Panc1 (cell line): ENCODE data around the gene PYHIN1. TPM values are rescaled to one million over a fixed set of nuclear protein-coding genes. Genes with fewer than 3 reads are reported as not detected.

ENCODE experiments used
- ATAC-seq: fragments of 200-7000 bp; cut with Tn5 transposase; 2 replicates; pipeline ENCODE4 v1.9.1; 2020; ENCODE audit warnings: mild to moderate bottlenecking, moderate library complexity
- BruUV-seq: library from RNA; stranded (reverse); fragments of 400-500 nt; replicated peaks from 2 replicates; lab custom pipeline; 2021; lab: Mats Ljungman, UMichigan
- CTCF ChIA-PET: fragments of 300-600 bp; sonication (Branson Sonifier 250); formaldehyde crosslinking; loops from one replicate; lab custom pipeline; 2022; ENCODE audit warnings: antibody characterized with exemption; lab: Charles Lee
- POLR2A ChIA-PET: fragments of 300-600 bp; sonication (Branson Sonifier 250); formaldehyde crosslinking; loops from one replicate; lab custom pipeline; 2022; ENCODE audit warnings: antibody characterized with exemption; lab: Charles Lee
- DNase-seq: peaks from one replicate; pipeline ENCODE4 v3.0.0-alpha.2; 2010; ENCODE audit warnings: low read depth, low spot score
- H3K27ac ChIP-seq: 2 replicates; pipeline ENCODE4 v1.5.1; 2011; ENCODE audit warnings: mild to moderate bottlenecking, low read length, inconsistent platforms
- H3K27me3 ChIP-seq: fragments of 200-500 bp; sonication (Bioruptor generic); 2 replicates; pipeline ENCODE4 v1.6.0; 2014; ENCODE audit warnings: low read length, inconsistent platforms; ENCODE audit not compliant: control insufficient read depth, insufficient read depth
- H3K36me3 ChIP-seq: fragments of 200-500 bp; sonication (Bioruptor generic); 2 replicates; pipeline ENCODE4 v1.5.1; 2014; ENCODE audit warnings: inconsistent platforms, mild to moderate bottlenecking, low read length, moderate library complexity; ENCODE audit not compliant: control insufficient read depth, insufficient read depth
- H3K4me1 ChIP-seq: 2 replicates; pipeline ENCODE4 v1.5.1; 2011; ENCODE audit warnings: inconsistent platforms, mild to moderate bottlenecking, low read length, moderate library complexity; ENCODE audit not compliant: control insufficient read depth, insufficient read depth
- H3K4me3 ChIP-seq, 2 experiments: 2 replicates each; pipeline ENCODE4 v1.5.1; 2011 to 2012; ENCODE audit warnings: low read depth in 2 of 2, low read length in 2 of 2, mild to moderate bottlenecking in 2 of 2, inconsistent platforms in 1 of 2, moderate library complexity in 1 of 2
- H3K9me3 ChIP-seq: fragments of 200-500 bp; sonication (Bioruptor generic); 2 replicates; pipeline ENCODE4 v1.5.1; 2014; ENCODE audit warnings: low read depth, mild to moderate bottlenecking, inconsistent platforms, low read length, moderate library complexity; ENCODE audit not compliant: control insufficient read depth, insufficient read depth
- CTCF ChIP-seq: fragments of 450-650 bp; IDR thresholded peaks from 2 replicates; pipeline ENCODE4 v1.5.1; 2017; ENCODE audit warnings: mild to moderate bottlenecking
- POLR2AphosphoS5 ChIP-seq: IDR thresholded peaks from 2 replicates; pipeline ENCODE4 v1.6.1; 2012; ENCODE audit warnings: mild to moderate bottlenecking, low read depth, low read length, moderate library complexity
- REST ChIP-seq, 2 experiments: IDR thresholded peaks; 2 replicates each; pipeline ENCODE4 v1.6.1; 2011 to 2012; ENCODE audit warnings: low read depth in 2 of 2, control low read depth in 1 of 2, low read length in 1 of 2, mild to moderate bottlenecking in 1 of 2, moderate library complexity in 1 of 2; ENCODE audit not compliant: insufficient read depth in 1 of 2
- SIN3A ChIP-seq: IDR thresholded peaks from 2 replicates; pipeline ENCODE4 v1.6.1; 2012; ENCODE audit warnings: low read depth, mild to moderate bottlenecking, low read length, moderate library complexity, borderline replicate concordance; ENCODE audit not compliant: insufficient read depth
- TCF7L2 ChIP-seq: IDR thresholded peaks from 2 replicates; pipeline ENCODE4 v1.6.1; 2011; ENCODE audit warnings: mild to moderate bottlenecking, low read depth, low read length, inconsistent platforms
- in situ Hi-C: cut with HindIII; loops from 2 replicates; pipeline ENCODE4 v1.10.0; 2016; ENCODE audit warnings: low sequenced_read_pairs, low pct_unique_long_range_greater_than_20kb
- intact Hi-C: fragments of 100-400 bp; cut with micrococcal nuclease; formaldehyde crosslinking; loops from one replicate; pipeline ENCODE4 v1.10.0; 2022; ENCODE audit not compliant: unreplicated experiment
- total RNA-seq: library from RNA; stranded (reverse); gene quantifications from one replicate; pipeline ENCODE4 v1.2.1, GENCODE V29; 2021; ENCODE audit not compliant: unreplicated experiment

Gene PYHIN1
- total RNA-seq, 1 experiment from 2014 or later, result not detected

- Histone ChIP-seq H3K27ac (no peak overlapping the region), H3K36me3 (no peaks in the 10 kb centered on the region), H3K9me3 (no peaks in the 10 kb centered on the region), H3K4me1 (no peaks in the 10 kb centered on the region), H3K4me3 (no peak overlapping the region), H3K27me3 (no peaks in the 10 kb centered on the region)
- ChIA-PET CTCF (no interaction called here), POLR2A (no interaction called here)
- in situ Hi-C loops, result no loop called here
- no TSS peak for BruUV-seq
- DNase-seq (no peak), ATAC-seq (no peak)
- no peak for TF ChIP-seq SIN3A
- no peak for TF ChIP-seq POLR2AphosphoS5
- TF ChIP-seq REST (IDR thresholded peaks at IDR 0.05; ENCODE audit: insufficient read depth in 1 of 2, low read depth in 2 of 2, low read length in 1 of 2), result no peak
- TF ChIP-seq TCF7L2, result no peak
- no peak for TF ChIP-seq CTCF
- intact Hi-C loops, result no loop called here
Measured at GRCh38 chr1:158932171-158932570, 819 bp downstream of the PYHIN1 start.

GRCh38 chr1:158933621-158934020 lies 2.3 kb downstream of the PYHIN1 start:
- BruUV-seq, result no TSS peak
- Histone ChIP-seq H3K4me1 (no peaks in the 10 kb centered on the region), H3K36me3 (no peaks in the 10 kb centered on the region), H3K9me3 (no peaks in the 10 kb centered on the region), H3K27me3 (no peaks in the 10 kb centered on the region), H3K4me3 (no peak overlapping the region), H3K27ac (no peak overlapping the region)
- ChIA-PET CTCF (no interaction called here), POLR2A (no interaction called here)
- TF ChIP-seq TCF7L2, result no peak
- no peak for TF ChIP-seq SIN3A
- TF ChIP-seq CTCF, result no peak
- TF ChIP-seq POLR2AphosphoS5, result no peak
- TF ChIP-seq REST (IDR thresholded peaks at IDR 0.05; ENCODE audit: insufficient read depth in 1 of 2, low read depth in 2 of 2, low read length in 1 of 2), result no peak
- ATAC-seq (no peak), DNase-seq (no peak)
- in situ Hi-C loops, result no loop called here
- intact Hi-C loops, result no loop called here
